Transverse colon (tissue), 4 donors: ENCODE results near the gene METTL14. TPM values are rescaled to one million over a fixed set of nuclear protein-coding genes. Genes with fewer than 3 reads are reported as not detected.

Source experiments
- DNase-seq: peaks from one replicate; pipeline ENCODE4 v3.0.0-alpha.2; 2019
- H3K27ac ChIP-seq, 4 donors: fragments of 200-600 bp; sonication (generic); 2 replicates each; pipeline ENCODE4 v1.5.1; 2016 to 2018; ENCODE audit warnings: inconsistent platforms in 4 of 4
- H3K27me3 ChIP-seq: fragments of 200-600 bp; sonication (generic); 2 replicates; pipeline ENCODE4 v1.5.1; 2017; ENCODE audit warnings: inconsistent platforms
- H3K36me3 ChIP-seq, 4 donors: fragments of 200-600 bp; sonication (generic); 2 replicates each; pipeline ENCODE4 v1.5.1; 2017 to 2019; ENCODE audit warnings: inconsistent platforms in 4 of 4
- H3K4me1 ChIP-seq, 4 donors: fragments of 200-600 bp; sonication (generic); 2 replicates each; pipeline ENCODE4 v1.5.1; 2017 to 2020; ENCODE audit warnings: inconsistent platforms in 4 of 4
- H3K4me3 ChIP-seq, 4 donors: fragments of 200-600 bp; sonication (generic); 1 replicate in 1 of 4; 2 replicates in 3 of 4; pipeline versions ENCODE4 v1.5.1 to v1.6.1; 2017 to 2019; ENCODE audit warnings: inconsistent platforms in 4 of 4
- H3K9me3 ChIP-seq, 2 donors: fragments of 200-600 bp; sonication (generic); 2 replicates each; pipeline ENCODE4 v1.5.1; 2017 to 2019; ENCODE audit warnings: inconsistent platforms in 2 of 2
- EP300 ChIP-seq: sonication (generic); formaldehyde crosslinking; IDR thresholded peaks from one replicate; pipeline ENCODE4 v1.6.1; 2017; ENCODE audit warnings: antibody characterized with exemption, low read depth
- POLR2A ChIP-seq: fragments of 450-650 bp; IDR thresholded peaks from one replicate; pipeline ENCODE4 v1.6.1; 2016; ENCODE audit warnings: antibody characterized with exemption, mild to moderate bottlenecking, moderate library complexity
- POLR2AphosphoS5 ChIP-seq, 3 donors: sonication (generic); formaldehyde crosslinking; IDR thresholded peaks; one replicate each; pipeline ENCODE4 v1.6.1; 2016; ENCODE audit warnings: antibody characterized with exemption in 3 of 3
- WGBS, 2 donors: methylation state at CpG; one replicate each; pipeline ENCODE4 v1.1.5; 2018; ENCODE audit warnings: low coverage in 1 of 2; 5-methylcytosine and 5-hydroxymethylcytosine counted together
- in situ Hi-C, 4 donors: fragments of 200-750 bp; cut with MboI; loops; one replicate each; pipeline versions ENCODE4 v1.15.0 to v1.15.1; 2017; ENCODE audit warnings: low sequenced_read_pairs in 3 of 4, low pct_ligation_motif_present in 1 of 4, low pct_unique_long_range_greater_than_20kb in 1 of 4
- intact Hi-C: fragments of 100-400 bp; cut with DNase I; formaldehyde crosslinking; loops from one replicate; pipeline ENCODE4 v1.15.1; 2023; ENCODE audit warnings: low total_unique reads
- small RNA-seq, 4 donors: library from RNA; depleted of rRNA; stranded (forward); fragments of <200 nt; gene quantifications; one replicate each; pipeline ENCODE3, GENCODE V24; 2016
- total RNA-seq, 4 donors: library from RNA; depleted of rRNA; stranded (reverse); fragments of >200 nt; gene quantifications; one replicate each; pipeline ENCODE4 v1.1.0, GENCODE V29; 2016
- TF ChIP-seq, protein P1 (sequence below), 5 experiments: fragments of 200-600 bp in 3 of 5; fragments of 450-650 bp in 2 of 5; sonication (generic) in 3 of 5; IDR thresholded peaks; 1 replicate in 2 of 5; 2 replicates in 3 of 5; pipeline ENCODE4 v1.5.1; 2016 to 2017; ENCODE audit warnings: antibody characterized with exemption in 5 of 5, inconsistent platforms in 3 of 5, mild to moderate bottlenecking in 2 of 5, moderate library complexity in 1 of 5

Gene METTL14
- total RNA-seq, 4 donors from 2014 or later, result 9.8 to 43.0 (median 27.6) TPM

- H3K27ac ChIP-seq, result peak overlapping the region; percentile 64 to 81 (median 76)
- 72 to 73% methylated on average over 1 to 2 of the region's 2 CpGs for WGBS, 2 donors
- DNase-seq, result no peak
These were observed 76.3 kb downstream of the METTL14 start for GRCh38 chr4:118761397-118762016.

GRCh38 chr4:118762155-118762554 lies 77.0 kb downstream of the METTL14 start:
- Histone ChIP-seq H3K4me1 (peaks cover 6 to 76% (median 16%) of the 10 kb centered on the region in 4 donors), H3K4me3 (no peak overlapping the region), H3K9me3 (no peaks in the 10 kb centered on the region), H3K36me3 (peaks cover 0 to 12% (median 4%) of the 10 kb centered on the region in 4 donors), H3K27me3 (no peaks in the 10 kb centered on the region), H3K27ac (peak overlapping the region; percentile 64 to 81 (median 76))
- no peak for TF ChIP-seq EP300
- TF ChIP-seq POLR2AphosphoS5 (IDR thresholded peaks at IDR 0.05), result no peak
- TF ChIP-seq POLR2A, result no peak
- intact Hi-C loops, result loop anchor here (10.0 kb wide), 1 partner anchor 123 kb away; the partner anchor contains the start of gene SYNPO2
- in situ Hi-C loops, result loop anchor here in 2 of 4 donors (10.0 to 25.0 kb wide), 3 partner anchors 125 to 225 kb away; partner anchors contain the start of gene SYNPO2 (in 1 of the 2)
- WGBS, 2 donors, result 60 to 84% methylated on average over 1 to 5 of the region's 5 CpGs
- DNase-seq, result no peak

More at GRCh38 chr4:118761397-118762016, 76.3 kb downstream of the METTL14 start:
- intact Hi-C loops, result loop anchor here (10.0 kb wide), 1 partner anchor 123 kb away; the partner anchor contains the start of gene SYNPO2
- Histone ChIP-seq H3K4me1 (peaks cover 6 to 77% (median 16%) of the 10 kb centered on the region in 4 donors), H3K36me3 (peaks cover 0 to 5% (median 1%) of the 10 kb centered on the region in 4 donors), H3K27me3 (no peaks in the 10 kb centered on the region), H3K4me3 (no peak overlapping the region), H3K9me3 (no peaks in the 10 kb centered on the region)
- in situ Hi-C loops, result loop anchor here in 2 of 4 donors (10.0 to 25.0 kb wide), 3 partner anchors 126 to 226 kb away; partner anchors contain the start of gene SYNPO2 (in 1 of the 2)
- TF ChIP-seq EP300, result no peak
- no peak for TF ChIP-seq POLR2AphosphoS5 (IDR thresholded peaks at IDR 0.05)
- no peak for TF ChIP-seq POLR2A
- TF ChIP-seq, protein P1, sequence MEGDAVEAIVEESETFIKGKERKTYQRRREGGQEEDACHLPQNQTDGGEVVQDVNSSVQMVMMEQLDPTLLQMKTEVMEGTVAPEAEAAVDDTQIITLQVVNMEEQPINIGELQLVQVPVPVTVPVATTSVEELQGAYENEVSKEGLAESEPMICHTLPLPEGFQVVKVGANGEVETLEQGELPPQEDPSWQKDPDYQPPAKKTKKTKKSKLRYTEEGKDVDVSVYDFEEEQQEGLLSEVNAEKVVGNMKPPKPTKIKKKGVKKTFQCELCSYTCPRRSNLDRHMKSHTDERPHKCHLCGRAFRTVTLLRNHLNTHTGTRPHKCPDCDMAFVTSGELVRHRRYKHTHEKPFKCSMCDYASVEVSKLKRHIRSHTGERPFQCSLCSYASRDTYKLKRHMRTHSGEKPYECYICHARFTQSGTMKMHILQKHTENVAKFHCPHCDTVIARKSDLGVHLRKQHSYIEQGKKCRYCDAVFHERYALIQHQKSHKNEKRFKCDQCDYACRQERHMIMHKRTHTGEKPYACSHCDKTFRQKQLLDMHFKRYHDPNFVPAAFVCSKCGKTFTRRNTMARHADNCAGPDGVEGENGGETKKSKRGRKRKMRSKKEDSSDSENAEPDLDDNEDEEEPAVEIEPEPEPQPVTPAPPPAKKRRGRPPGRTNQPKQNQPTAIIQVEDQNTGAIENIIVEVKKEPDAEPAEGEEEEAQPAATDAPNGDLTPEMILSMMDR (IDR thresholded peaks at IDR 0.05), result no peak

DNA sequence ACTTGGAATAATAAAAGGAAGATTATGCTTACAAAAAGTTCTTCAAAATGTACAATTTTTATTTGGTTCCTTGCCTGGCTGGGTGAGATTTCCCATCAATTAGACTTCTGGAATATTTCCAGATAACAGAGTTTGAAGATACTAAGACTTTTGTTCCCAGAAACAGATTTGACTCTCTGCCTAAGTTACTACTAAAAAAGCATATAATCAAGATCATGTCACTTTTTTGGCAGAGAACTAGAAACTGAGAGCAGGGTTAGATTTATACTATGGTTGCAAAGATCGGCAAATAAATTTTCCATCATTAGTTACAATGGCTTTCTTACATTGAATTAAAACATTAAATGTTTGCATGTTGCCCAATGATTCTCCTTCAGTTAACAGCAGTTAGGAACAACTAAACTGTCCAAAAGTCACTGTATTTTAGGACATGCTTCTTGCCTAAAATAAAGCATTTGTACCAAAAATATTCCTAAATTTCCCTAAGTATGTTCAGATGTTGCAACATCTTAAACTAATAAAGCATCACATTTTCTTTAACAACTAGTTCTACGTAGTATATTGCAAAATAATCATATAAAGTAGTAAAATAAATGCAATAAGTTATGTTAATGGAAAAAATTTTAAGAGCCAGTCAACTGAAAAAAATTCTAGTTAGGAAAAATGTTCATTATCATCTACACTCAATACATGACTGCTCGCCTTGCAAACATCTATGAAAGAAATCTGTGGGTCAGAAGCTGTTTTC lies 77.7 kb downstream of the METTL14 start:
- H3K9me3 ChIP-seq, result no peaks in the 10 kb centered on the region
- peaks cover 0 to 14% (median 4%) of the 10 kb centered on the region in 4 donors for H3K36me3 ChIP-seq
- 78 to 79% methylated on average over 3 of the region's 3 CpGs for WGBS, 2 donors
- peaks cover 6 to 71% (median 16%) of the 10 kb centered on the region in 4 donors for H3K4me1 ChIP-seq
- DNase-seq, result no peak
- intact Hi-C loops (loop anchor here (10.0 kb wide), 1 partner anchor 122 kb away; the partner anchor contains the start of gene SYNPO2), in situ Hi-C loops (loop anchor here in 2 of 4 donors (10.0 to 25.0 kb wide), 3 partner anchors 124 to 224 kb away; partner anchors contain the start of gene SYNPO2 (in 1 of the 2))
- no peak overlapping the region for H3K4me3 ChIP-seq
- H3K27ac ChIP-seq, result peak overlapping the region; percentile 64 to 81 (median 76)
- no peak for TF ChIP-seq POLR2A
- no peak for TF ChIP-seq EP300
- no peak for TF ChIP-seq POLR2AphosphoS5 (IDR thresholded peaks at IDR 0.05)
- TF ChIP-seq, protein P1 (IDR thresholded peaks at IDR 0.05), result no peak
- no peaks in the 10 kb centered on the region for H3K27me3 ChIP-seq

Small RNA genes lying within 50 kb of the gene (small RNA-seq; reads per million reads assigned to genes)
- gene SEPT14P4, result 0 reads per million in 4 donors

Other genes with a start within 250 kb of the METTL14 start
- 10 to 100 TPM in 3 of 4 donors, 1 to 10 TPM in 1; 9.7 to 37.9 (median 17.0) TPM for gene SEC24D, start 150.7 kb downstream of the METTL14 start, total RNA-seq
- gene SYNPO2, start 203.5 kb downstream of the METTL14 start, total RNA-seq, result 100 to 1,000 TPM in 3 of 4 donors, 10 to 100 TPM in 1; 99.7 to 400 (median 145) TPM